Adipocyte (in vitro differentiated cells): ENCODE measurements around the gene UQCC2.
A peak's percentile ranks its signal among the peaks of the same experiment; 100 is the strongest.

Experiments used
- DNase-seq: peaks from one replicate; pipeline ENCODE4 v3.0.0-alpha.2; 2015; ENCODE audit warnings: low read depth
- H3K27me3 ChIP-seq: replicated peaks from 2 replicates; pipeline ENCODE4 v1.7.0; 2013; ENCODE audit warnings: mild to moderate bottlenecking, low read length, moderate library complexity; ENCODE audit not compliant: control insufficient read depth, insufficient read depth
- H3K36me3 ChIP-seq: 2 replicates; pipeline ENCODE4 v1.7.0; 2013; ENCODE audit warnings: low read length, mild to moderate bottlenecking, moderate library complexity; ENCODE audit not compliant: control insufficient read depth, insufficient read depth, severe bottlenecking
- H3K4me1 ChIP-seq: 2 replicates; pipeline ENCODE4 v1.7.0; 2013; ENCODE audit warnings: mild to moderate bottlenecking, low read length, moderate library complexity; ENCODE audit not compliant: control insufficient read depth, insufficient read depth
- H3K4me3 ChIP-seq: 2 replicates; pipeline ENCODE4 v1.7.0; 2013; ENCODE audit warnings: mild to moderate bottlenecking, low read length, moderate library complexity
- H3K9ac ChIP-seq: 2 replicates; pipeline ENCODE4 v1.7.0; 2013; ENCODE audit warnings: mild to moderate bottlenecking, low read length, moderate library complexity
- H3K9me3 ChIP-seq: 2 replicates; pipeline ENCODE4 v1.7.0; 2013; ENCODE audit warnings: mild to moderate bottlenecking, low read length, moderate library complexity; ENCODE audit not compliant: control insufficient read depth

Gene UQCC2

GRCh38 chr6:33711140-33712129 lies at the start of gene UQCC2:
UQCC2 (minus strand) TSS chr6:33711700; CDS start chr6:33711686, 14 bp downstream.
- Histone ChIP-seq H3K9me3 (no peaks in the 10 kb centered on the region), H3K4me3 (peak within 1 kb of the TSS; percentile 84), H3K4me1 (peaks cover 13% of the 10 kb centered on the region), H3K27me3 (no peaks in the 10 kb centered on the region), H3K9ac (peak within 1 kb of the TSS; percentile 94), H3K36me3 (peaks cover 5% of the 10 kb centered on the region)
- DNase-seq, result peak; percentile 99

DNA sequence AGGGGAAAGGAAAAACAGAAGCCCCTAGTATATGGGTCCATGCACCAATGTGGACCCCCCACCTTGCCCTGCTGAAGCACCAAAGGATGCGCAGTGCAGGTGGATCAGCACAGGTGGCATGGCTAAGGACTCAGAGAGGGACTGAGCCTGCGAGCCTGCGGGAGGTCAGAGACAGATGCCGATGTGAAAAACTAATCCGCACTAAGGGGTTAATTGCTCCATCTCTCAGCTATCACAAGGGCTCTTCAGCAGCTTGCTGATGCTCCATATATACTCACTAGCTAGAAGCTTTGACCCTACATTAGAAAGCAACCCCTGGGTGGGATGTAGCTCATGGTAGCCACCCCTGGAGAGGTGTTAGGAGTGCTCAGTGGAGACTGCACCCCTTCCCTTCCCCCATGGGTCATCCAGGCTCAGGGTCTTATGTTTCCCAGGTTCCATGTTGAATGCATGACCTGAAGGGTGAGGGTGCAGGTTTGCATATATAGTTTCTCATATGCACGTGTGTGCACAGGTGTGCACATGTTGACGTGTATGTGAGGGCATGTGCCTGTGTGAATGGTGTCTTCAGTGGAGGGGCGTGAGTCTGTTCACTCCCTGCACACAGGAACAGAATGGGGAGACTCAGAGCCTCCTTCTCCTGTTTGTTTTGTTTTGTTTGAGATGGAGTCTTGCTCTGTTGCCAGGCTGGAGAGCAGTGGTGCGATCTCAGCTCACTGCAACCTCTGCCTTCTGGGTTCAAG lies 48.6 kb upstream of the UQCC2 start:
- peaks cover 19% of the 10 kb centered on the region for H3K27me3 ChIP-seq
- H3K9me3 ChIP-seq, result no peaks in the 10 kb centered on the region
- no peak overlapping the region for H3K9ac ChIP-seq
- H3K4me3 ChIP-seq, result no peak overlapping the region
- H3K36me3 ChIP-seq, result no peaks in the 10 kb centered on the region
- no peak for DNase-seq
- H3K4me1 ChIP-seq, result peaks cover 7% of the 10 kb centered on the region

DNA sequence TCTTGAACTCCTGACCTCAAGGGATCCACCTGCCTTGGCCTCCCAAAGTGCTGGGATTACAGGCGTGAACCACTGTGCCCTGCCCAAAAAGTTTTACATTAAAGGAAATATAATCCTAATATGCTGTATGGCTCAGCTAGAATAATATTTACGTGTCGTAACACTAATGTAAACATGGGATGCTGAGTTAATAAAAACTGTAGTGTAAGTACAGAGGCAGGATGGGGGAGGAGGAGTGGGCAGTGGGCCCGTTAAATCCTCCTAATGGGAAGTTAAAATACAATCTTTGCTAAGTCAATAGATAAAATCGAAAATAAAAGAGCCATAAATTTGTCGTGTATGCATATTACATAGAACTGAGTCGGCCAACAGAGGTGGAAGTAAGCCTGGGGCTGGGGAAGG lies 47.3 kb upstream of the UQCC2 start:
- Histone ChIP-seq H3K9ac (no peak overlapping the region), H3K4me1 (peaks cover 7% of the 10 kb centered on the region), H3K4me3 (no peak overlapping the region), H3K9me3 (no peaks in the 10 kb centered on the region), H3K27me3 (peaks cover 19% of the 10 kb centered on the region), H3K36me3 (no peaks in the 10 kb centered on the region)
- no peak for DNase-seq

DNA sequence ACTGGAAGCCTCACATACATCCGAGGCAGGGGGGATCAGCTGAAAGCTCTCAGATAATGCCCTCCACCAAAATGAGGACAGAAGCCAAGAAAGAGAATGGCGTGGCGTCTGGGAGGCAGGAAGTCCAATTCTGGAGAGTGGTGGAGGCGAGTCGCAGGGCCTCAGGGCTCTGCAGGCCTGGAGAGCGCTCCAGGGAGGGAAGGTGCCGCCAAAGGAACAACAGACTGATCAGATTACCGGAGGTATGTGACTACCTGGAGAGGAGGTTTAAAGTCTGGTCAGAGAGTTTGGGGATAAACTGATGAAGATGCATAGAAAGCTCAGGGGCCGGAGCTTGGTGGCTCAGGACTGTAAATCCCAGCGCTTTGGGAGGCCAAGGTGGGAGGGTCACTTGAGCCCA lies 46.4 kb upstream of the UQCC2 start:
- no peaks in the 10 kb centered on the region for H3K36me3 ChIP-seq
- H3K9ac ChIP-seq, result no peak overlapping the region
- H3K9me3 ChIP-seq, result no peaks in the 10 kb centered on the region
- H3K4me3 ChIP-seq, result no peak overlapping the region
- peaks cover 22% of the 10 kb centered on the region for H3K27me3 ChIP-seq
- no peak for DNase-seq
- peaks cover 7% of the 10 kb centered on the region for H3K4me1 ChIP-seq

GRCh38 chr6:33757113-33757512 lies 45.6 kb upstream of the UQCC2 start:
- H3K4me3 ChIP-seq, result no peak overlapping the region
- H3K9me3 ChIP-seq, result no peaks in the 10 kb centered on the region
- no peaks in the 10 kb centered on the region for H3K36me3 ChIP-seq
- H3K27me3 ChIP-seq, result peaks cover 30% of the 10 kb centered on the region
- no peak overlapping the region for H3K9ac ChIP-seq
- peaks cover under 1% of the 10 kb centered on the region for H3K4me1 ChIP-seq
- DNase-seq, result no peak

DNA sequence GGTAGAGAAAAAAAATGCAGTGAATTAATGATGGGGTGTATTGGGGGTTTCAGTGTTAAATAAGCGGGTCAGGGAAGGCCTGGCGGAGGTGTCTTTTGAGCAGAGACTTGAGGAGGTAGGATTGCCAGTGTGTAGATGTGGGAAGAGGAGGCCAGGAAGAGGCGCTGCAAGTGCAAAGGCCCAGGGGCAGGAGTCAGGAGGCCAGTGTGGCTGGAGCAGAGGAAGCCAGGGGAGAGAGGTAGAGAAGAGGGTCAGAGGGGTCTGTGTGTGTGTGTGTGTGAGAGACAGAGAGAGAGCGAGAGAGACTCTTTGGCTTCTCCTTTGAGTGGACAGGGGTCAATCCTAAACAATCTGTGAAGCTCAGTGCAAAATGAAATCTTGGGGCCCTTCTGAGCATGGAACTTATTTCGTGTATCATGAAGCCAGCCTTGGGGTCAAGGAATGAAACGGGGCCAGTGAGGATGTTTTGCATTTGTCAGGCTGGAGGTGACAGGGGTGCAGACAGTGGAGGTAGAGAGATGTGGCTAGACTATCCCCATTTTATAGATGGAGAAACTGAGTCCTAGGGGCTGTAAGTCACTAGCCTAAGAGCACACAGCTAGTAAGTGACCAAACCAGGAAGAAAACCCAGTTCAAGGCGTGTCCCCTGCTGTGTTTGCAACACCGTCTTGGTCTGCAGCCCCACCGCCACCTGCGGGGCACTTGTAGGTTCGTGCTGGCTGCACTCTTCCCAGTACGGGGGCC lies 44.9 kb upstream of the UQCC2 start:
- Histone ChIP-seq H3K27me3 (peaks cover 33% of the 10 kb centered on the region), H3K9me3 (no peaks in the 10 kb centered on the region), H3K9ac (no peak overlapping the region), H3K4me1 (peaks cover 7% of the 10 kb centered on the region), H3K4me3 (no peak overlapping the region), H3K36me3 (no peaks in the 10 kb centered on the region)
- DNase-seq, result no peak

- Histone ChIP-seq H3K9ac (no peak overlapping the region), H3K27me3 (peaks cover 33% of the 10 kb centered on the region), H3K4me3 (no peak overlapping the region), H3K4me1 (peaks cover 15% of the 10 kb centered on the region), H3K9me3 (no peaks in the 10 kb centered on the region), H3K36me3 (no peaks in the 10 kb centered on the region)
- no peak for DNase-seq
Observed at GRCh38 chr6:33755070-33755869, 43.8 kb upstream of the UQCC2 start.

DNA sequence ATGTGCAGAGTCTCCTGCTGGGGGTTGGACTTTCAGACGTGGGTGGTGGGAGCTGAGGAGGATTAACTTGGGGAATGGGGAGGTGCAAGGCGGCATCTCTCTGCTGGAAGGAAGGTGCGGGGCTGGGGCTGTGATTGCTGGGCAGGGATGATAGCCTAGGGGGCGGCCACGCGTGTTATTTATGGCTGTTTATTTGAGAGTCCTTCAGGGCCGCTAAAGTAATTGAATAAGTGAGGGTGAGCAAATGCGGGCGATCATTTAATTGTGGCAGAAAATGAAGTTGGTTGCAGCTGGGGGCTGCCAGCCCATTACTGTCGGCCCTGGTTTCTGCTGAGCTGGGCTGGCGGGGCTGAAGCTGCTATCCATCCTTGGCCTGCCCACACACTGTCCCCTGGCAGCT lies 42.7 kb upstream of the UQCC2 start:
- Histone ChIP-seq H3K36me3 (no peaks in the 10 kb centered on the region), H3K4me3 (no peak overlapping the region), H3K27me3 (peaks cover 33% of the 10 kb centered on the region), H3K9me3 (no peaks in the 10 kb centered on the region), H3K4me1 (peaks cover 15% of the 10 kb centered on the region), H3K9ac (no peak overlapping the region)
- DNase-seq, result no peak

DNA sequence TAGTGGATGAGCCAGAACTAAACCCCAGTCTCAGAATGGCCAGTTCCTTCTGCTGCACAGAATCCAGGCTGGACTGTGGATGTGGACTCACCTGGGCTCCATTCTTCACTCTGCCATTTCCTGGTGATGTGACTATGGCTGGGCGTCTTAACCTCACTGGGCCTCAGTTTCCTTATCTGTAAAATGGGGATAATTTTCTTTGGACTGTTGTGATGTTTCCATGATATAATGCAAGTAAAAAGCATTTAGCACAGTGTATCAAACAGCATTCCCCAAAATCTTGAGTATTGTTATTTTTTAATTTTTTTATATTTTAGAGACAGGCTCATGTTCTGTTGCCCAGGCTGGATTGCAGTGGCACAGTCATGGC lies 41.1 kb upstream of the UQCC2 start:
- H3K9ac ChIP-seq, result no peak overlapping the region
- no peak overlapping the region for H3K4me3 ChIP-seq
- peaks cover 30% of the 10 kb centered on the region for H3K27me3 ChIP-seq
- no peak for DNase-seq
- peaks cover 15% of the 10 kb centered on the region for H3K4me1 ChIP-seq
- H3K36me3 ChIP-seq, result no peaks in the 10 kb centered on the region
- no peaks in the 10 kb centered on the region for H3K9me3 ChIP-seq

- DNase-seq, result no peak
- no peaks in the 10 kb centered on the region for H3K36me3 ChIP-seq
- H3K9me3 ChIP-seq, result no peaks in the 10 kb centered on the region
- H3K4me3 ChIP-seq, result no peak overlapping the region
- H3K4me1 ChIP-seq, result peaks cover 15% of the 10 kb centered on the region
- H3K27me3 ChIP-seq, result peaks cover 24% of the 10 kb centered on the region
- H3K9ac ChIP-seq, result no peak overlapping the region
Observed at GRCh38 chr6:33751771-33752645, 40.5 kb upstream of the UQCC2 start.
